ENCODE measurements around the gene NFAM1.

DNA sequence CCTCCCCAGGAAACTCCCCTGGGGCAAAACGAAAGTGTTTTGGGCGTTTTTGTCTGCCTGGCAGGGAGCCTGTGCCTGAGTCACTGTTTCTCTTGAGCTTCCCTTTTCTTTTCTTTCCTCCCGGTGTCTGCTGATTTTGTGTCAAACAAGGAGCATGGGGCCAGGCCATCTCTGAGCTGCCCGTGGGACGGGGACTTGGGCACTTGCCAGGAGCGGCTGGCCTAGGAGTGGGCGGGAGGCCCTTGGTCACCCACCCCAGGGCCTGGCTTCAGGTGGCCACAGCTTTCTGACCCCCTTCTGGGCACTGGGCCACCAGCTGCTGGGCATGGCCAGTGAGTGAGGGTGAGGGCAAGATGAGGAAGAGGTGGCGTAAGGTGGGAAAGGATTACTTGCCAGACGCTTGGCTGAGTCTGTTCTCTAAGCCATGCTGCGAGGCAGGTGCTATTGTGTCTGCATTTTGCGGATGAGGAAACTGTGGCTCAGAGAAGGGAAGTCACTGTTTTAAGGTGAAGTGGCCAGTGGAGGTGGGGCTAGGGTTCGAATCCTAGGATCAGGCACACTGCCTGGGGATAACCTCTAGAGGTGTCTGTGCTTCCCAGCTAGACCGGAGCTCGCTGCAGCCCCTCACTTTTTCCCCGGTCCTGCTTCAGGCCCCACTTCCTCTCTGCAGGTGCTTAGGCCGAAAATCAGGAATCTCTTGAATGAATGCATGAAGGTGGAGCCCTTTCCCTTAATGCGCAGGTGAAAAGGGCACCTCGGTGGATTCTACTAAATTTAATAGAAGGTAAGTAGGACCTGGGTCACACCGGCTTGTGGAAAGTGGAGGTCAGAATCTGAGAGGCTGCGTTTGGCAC lies 7.8 kb upstream of the NFAM1 start:
- TF ChIP-seq, protein P1, sequence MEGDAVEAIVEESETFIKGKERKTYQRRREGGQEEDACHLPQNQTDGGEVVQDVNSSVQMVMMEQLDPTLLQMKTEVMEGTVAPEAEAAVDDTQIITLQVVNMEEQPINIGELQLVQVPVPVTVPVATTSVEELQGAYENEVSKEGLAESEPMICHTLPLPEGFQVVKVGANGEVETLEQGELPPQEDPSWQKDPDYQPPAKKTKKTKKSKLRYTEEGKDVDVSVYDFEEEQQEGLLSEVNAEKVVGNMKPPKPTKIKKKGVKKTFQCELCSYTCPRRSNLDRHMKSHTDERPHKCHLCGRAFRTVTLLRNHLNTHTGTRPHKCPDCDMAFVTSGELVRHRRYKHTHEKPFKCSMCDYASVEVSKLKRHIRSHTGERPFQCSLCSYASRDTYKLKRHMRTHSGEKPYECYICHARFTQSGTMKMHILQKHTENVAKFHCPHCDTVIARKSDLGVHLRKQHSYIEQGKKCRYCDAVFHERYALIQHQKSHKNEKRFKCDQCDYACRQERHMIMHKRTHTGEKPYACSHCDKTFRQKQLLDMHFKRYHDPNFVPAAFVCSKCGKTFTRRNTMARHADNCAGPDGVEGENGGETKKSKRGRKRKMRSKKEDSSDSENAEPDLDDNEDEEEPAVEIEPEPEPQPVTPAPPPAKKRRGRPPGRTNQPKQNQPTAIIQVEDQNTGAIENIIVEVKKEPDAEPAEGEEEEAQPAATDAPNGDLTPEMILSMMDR (IDR thresholded peaks at IDR 0.05): no peak
- TF ChIP-seq POLR2A (IDR thresholded peaks at IDR 0.05): no peak

All from adrenal gland (tissue), 5 donors.